ENCODE data around the gene CLUH. TPM values are rescaled to one million over a fixed set of nuclear protein-coding genes. Genes with fewer than 3 reads are reported as not detected.
A peak's percentile ranks its signal among the peaks of the same experiment; 100 is the strongest.
"Not testable (repeated sequence)": the region's sequence is repeated elsewhere in the genome, so short reads cannot be mapped to it uniquely, and the experiment has no call there.

Gene CLUH
- total RNA-seq, 2 experiments from 2014 or later, result 162 to 171 TPM

- H3K9me3 Mint-ChIP-seq, H3K27me3 Mint-ChIP-seq, H3K4me3 Mint-ChIP-seq, DNase-seq: not testable (repeated sequence)
- peaks cover 25% of the 10 kb centered on the region for H3K4me1 Mint-ChIP-seq
- H3K27ac Mint-ChIP-seq, result peak overlapping the region; percentile 54
- peaks cover 46% of the 10 kb centered on the region for H3K36me3 Mint-ChIP-seq
Measured at GRCh38 chr17:2652911-2653310, 58.7 kb downstream of the CLUH start.

- H3K27ac Mint-ChIP-seq, result no peak overlapping the region
- DNase-seq, result no peak
Measured at GRCh38 chr17:2649191-2649590, 62.4 kb downstream of the CLUH start.

GRCh38 chr17:2647957-2648356 is 63.6 kb downstream of the CLUH start:
- Mint-ChIP-seq H3K27ac (no peak overlapping the region), H3K4me1 (peaks cover 6% of the 10 kb centered on the region), H3K27me3 (no peaks in the 10 kb centered on the region), H3K4me3 (no peak overlapping the region), H3K9me3 (peaks cover 5% of the 10 kb centered on the region), H3K36me3 (peaks cover 50% of the 10 kb centered on the region)
- DNase-seq, result no peak

More at GRCh38 chr17:2649191-2649590, 62.4 kb downstream of the CLUH start:
- H3K9me3 Mint-ChIP-seq, result peaks cover 5% of the 10 kb centered on the region
- H3K27me3 Mint-ChIP-seq, result no peaks in the 10 kb centered on the region
- peaks cover 7% of the 10 kb centered on the region for H3K4me1 Mint-ChIP-seq
- H3K4me3 Mint-ChIP-seq, result no peak overlapping the region
- H3K36me3 Mint-ChIP-seq, result peaks cover 51% of the 10 kb centered on the region

GRCh38 chr17:2644971-2645370 is 66.6 kb downstream of the CLUH start:
- Mint-ChIP-seq H3K36me3 (peaks cover 42% of the 10 kb centered on the region), H3K27ac (no peak overlapping the region), H3K4me1 (peaks cover 2% of the 10 kb centered on the region), H3K9me3 (no peaks in the 10 kb centered on the region), H3K27me3 (no peaks in the 10 kb centered on the region), H3K4me3 (no peak overlapping the region)
- DNase-seq, result no peak

Other genes with a start within 250 kb of the CLUH start
- gene METTL16, start 199.9 kb downstream of the CLUH start, total RNA-seq, result 10 to 100 TPM; 61.7 to 66.5 TPM
- 100 to 1,000 TPM; 137 to 156 TPM for gene PAFAH1B1, start 118.1 kb downstream of the CLUH start, total RNA-seq
- gene CCDC92B, start 37.9 kb upstream of the CLUH start, total RNA-seq, result not detected
- not detected for gene RAP1GAP2, start 84.7 kb upstream of the CLUH start, total RNA-seq

Data from activated naive CD8-positive, alpha-beta T cell treated with anti-CD3 and anti-CD28 coated beads for 36 hours (primary cell).